ENCODE measurements around the gene RFX5. TPM values are rescaled to one million over a fixed set of nuclear protein-coding genes. Genes with fewer than 3 reads are reported as not detected.

The RFX5 gene
- total RNA-seq, 1 donor from 2014 or later: 22.8 TPM

- no peak for DNase-seq
Observed at GRCh38 chr1:151325231-151325630, 21.8 kb downstream of the RFX5 start.

GRCh38 chr1:151324390-151324930 lies 22.6 kb downstream of the RFX5 start:
- DNase-seq: no peak

GRCh38 chr1:151318975-151319374 lies 28.1 kb downstream of the RFX5 start:
- DNase-seq: no peak

- no peak for DNase-seq
Observed at GRCh38 chr1:151315565-151316235, 31.4 kb downstream of the RFX5 start.

- DNase-seq: peak; percentile 37
Observed at GRCh38 chr1:151314137-151314875, 32.7 kb downstream of the RFX5 start.

GRCh38 chr1:151313501-151313900 lies 33.6 kb downstream of the RFX5 start:
- no peak for DNase-seq

- no peak for DNase-seq
Observed at GRCh38 chr1:151312826-151313225, 34.2 kb downstream of the RFX5 start.

- no peak for DNase-seq
Observed at GRCh38 chr1:151312411-151312810, 34.6 kb downstream of the RFX5 start.

GRCh38 chr1:151311589-151312331 lies 35.3 kb downstream of the RFX5 start:
- peak; percentile 11 for DNase-seq

GRCh38 chr1:151311011-151311410 lies 36.0 kb downstream of the RFX5 start:
- DNase-seq: no peak

- DNase-seq: no peak
Observed at GRCh38 chr1:151309811-151310323, 37.2 kb downstream of the RFX5 start.

GRCh38 chr1:151294742-151295462 lies 52.1 kb downstream of the RFX5 start:
- DNase-seq: no peak

GRCh38 chr1:151293093-151293492 lies 54.0 kb downstream of the RFX5 start:
- DNase-seq: no peak

GRCh38 chr1:151292207-151293030 lies 54.6 kb downstream of the RFX5 start:
- no peak for DNase-seq

GRCh38 chr1:151290709-151291303 lies 56.2 kb downstream of the RFX5 start:
- no peak for DNase-seq

Small RNA genes lying within 50 kb of the gene (small RNA-seq; reads per million reads assigned to genes)
- gene RN7SL444P (ENCODE audit: low replicate concordance): 0.12 reads per million

Other genes starting within 250 kb of the RFX5 start
- 10.7 TPM for gene SEMA6C, start 200.6 kb downstream of the RFX5 start, total RNA-seq
- gene TNFAIP8L2, start 190.6 kb downstream of the RFX5 start, total RNA-seq: 2.2 TPM
- gene LYSMD1, start 181.3 kb downstream of the RFX5 start, total RNA-seq: 7.3 TPM
- 19.2 TPM for gene SCNM1, start 181.1 kb downstream of the RFX5 start, total RNA-seq
- gene TMOD4, start 171.3 kb downstream of the RFX5 start, total RNA-seq: 8.0 TPM
- 28.1 TPM for gene VPS72, start 157.1 kb downstream of the RFX5 start, total RNA-seq
- 70.1 TPM for gene PIP5K1A, start 148.7 kb downstream of the RFX5 start, total RNA-seq
- gene PSMD4, start 92.5 kb downstream of the RFX5 start, total RNA-seq: 88.1 TPM
- 8.4 TPM for gene ZNF687, start 65.0 kb downstream of the RFX5 start, total RNA-seq
- gene PI4KB, start 19.8 kb downstream of the RFX5 start, total RNA-seq: 39.9 TPM
- 46.2 TPM for gene SELENBP1, start 25.5 kb upstream of the RFX5 start, total RNA-seq
- 176 TPM for gene PSMB4, start 52.3 kb upstream of the RFX5 start, total RNA-seq
- 53.0 TPM for gene POGZ, start 112.2 kb upstream of the RFX5 start, total RNA-seq
- gene CGN, start 164.1 kb upstream of the RFX5 start, total RNA-seq: 6.0 TPM
- gene TUFT1, start 193.1 kb upstream of the RFX5 start, total RNA-seq: 33.3 TPM

Measured in skin of body (tissue), 3 donors.